Endothelial cell of umbilical vein (primary cell): ENCODE data around the gene HDAC7.
A peak's percentile ranks its signal among the peaks of the same experiment; 100 is the strongest.

Source experiments
- EZH2 ChIP-seq: IDR thresholded peaks from 2 replicates; pipeline ENCODE4 v1.6.1; 2012; ENCODE audit warnings: borderline replicate concordance, low read depth, mild to moderate bottlenecking, moderate library complexity, low read length, inconsistent platforms; ENCODE audit not compliant: severe bottlenecking
- FOS ChIP-seq: IDR thresholded peaks from 2 replicates; pipeline ENCODE4 v1.6.1; 2011; ENCODE audit warnings: mild to moderate bottlenecking, low read length, moderate library complexity, borderline replicate concordance; ENCODE audit not compliant: insufficient read depth
- JUN ChIP-seq: IDR thresholded peaks from 2 replicates; pipeline ENCODE4 v1.6.1; 2011; ENCODE audit warnings: borderline replicate concordance, low read depth; ENCODE audit not compliant: insufficient read length, insufficient read depth
- MYC ChIP-seq: IDR thresholded peaks from one replicate; pipeline ENCODE4 v1.6.1; 2011; ENCODE audit warnings: mild to moderate bottlenecking, low read depth, low read length
- POLR2A ChIP-seq: IDR thresholded peaks from 2 replicates; pipeline ENCODE4 v1.6.1; 2012; ENCODE audit warnings: low read depth, mild to moderate bottlenecking, control low read depth, low read length
- POLR2AphosphoS5 ChIP-seq: IDR thresholded peaks from 2 replicates; pipeline ENCODE4 v1.6.1; 2012; ENCODE audit warnings: low read depth, mild to moderate bottlenecking, control low read depth, low read length, moderate library complexity; ENCODE audit not compliant: insufficient read depth
- TF ChIP-seq, protein P1 (sequence below), 2 donors: IDR thresholded peaks; 1 replicate in 1 of 2; 2 replicates in 1 of 2; pipeline ENCODE4 v1.5.1; 2011; ENCODE audit warnings: low read length in 2 of 2, mild to moderate bottlenecking in 2 of 2, moderate library complexity in 2 of 2, control low read depth in 1 of 2, inconsistent platforms in 1 of 2, low read depth in 1 of 2; ENCODE audit not compliant: insufficient read depth in 1 of 2; ENCODE audit errors: extremely low read depth in 1 of 2

DNA sequence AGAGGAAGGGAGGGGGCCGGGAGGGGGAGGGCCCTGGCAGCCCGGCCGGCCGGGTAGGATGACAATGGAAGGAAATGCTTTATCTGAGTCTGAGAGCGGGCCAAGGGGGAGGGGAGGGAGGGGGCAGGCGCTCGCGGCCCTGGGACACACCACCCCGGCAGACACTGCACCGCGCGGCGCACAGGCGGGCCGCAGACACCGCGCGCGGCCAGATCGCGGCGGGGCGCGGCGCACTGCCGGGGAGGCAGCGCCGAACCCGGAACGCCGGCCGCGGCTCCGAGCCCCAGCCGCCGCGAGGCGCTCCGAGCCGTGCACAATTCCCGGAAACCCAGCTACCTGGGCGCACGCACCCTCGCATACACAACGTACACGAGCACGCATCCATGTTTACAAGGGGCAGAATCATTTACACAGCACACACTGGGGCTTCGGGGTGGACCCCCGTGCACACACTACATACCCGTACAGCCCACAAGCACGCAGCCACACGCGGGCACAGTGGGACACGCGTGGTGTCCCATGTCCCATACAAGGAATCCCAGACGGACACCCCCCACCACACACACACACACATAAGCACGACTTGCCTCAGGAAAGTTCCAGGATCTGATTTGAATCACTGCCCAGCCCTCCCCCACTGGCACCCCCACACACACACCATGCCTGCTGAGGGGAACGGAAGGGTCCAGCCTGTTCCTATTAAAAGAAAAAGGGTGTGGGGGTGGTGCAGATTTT, at the start of gene HDAC7:
- TF ChIP-seq, protein P1, sequence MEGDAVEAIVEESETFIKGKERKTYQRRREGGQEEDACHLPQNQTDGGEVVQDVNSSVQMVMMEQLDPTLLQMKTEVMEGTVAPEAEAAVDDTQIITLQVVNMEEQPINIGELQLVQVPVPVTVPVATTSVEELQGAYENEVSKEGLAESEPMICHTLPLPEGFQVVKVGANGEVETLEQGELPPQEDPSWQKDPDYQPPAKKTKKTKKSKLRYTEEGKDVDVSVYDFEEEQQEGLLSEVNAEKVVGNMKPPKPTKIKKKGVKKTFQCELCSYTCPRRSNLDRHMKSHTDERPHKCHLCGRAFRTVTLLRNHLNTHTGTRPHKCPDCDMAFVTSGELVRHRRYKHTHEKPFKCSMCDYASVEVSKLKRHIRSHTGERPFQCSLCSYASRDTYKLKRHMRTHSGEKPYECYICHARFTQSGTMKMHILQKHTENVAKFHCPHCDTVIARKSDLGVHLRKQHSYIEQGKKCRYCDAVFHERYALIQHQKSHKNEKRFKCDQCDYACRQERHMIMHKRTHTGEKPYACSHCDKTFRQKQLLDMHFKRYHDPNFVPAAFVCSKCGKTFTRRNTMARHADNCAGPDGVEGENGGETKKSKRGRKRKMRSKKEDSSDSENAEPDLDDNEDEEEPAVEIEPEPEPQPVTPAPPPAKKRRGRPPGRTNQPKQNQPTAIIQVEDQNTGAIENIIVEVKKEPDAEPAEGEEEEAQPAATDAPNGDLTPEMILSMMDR (IDR thresholded peaks at IDR 0.05; ENCODE audit: extremely low read depth in 1 of 2, insufficient read depth in 1 of 2, low read depth in 1 of 2, low read length in 2 of 2), result no peak
- peak; percentile 88 for TF ChIP-seq POLR2A
- peak; percentile 27 for TF ChIP-seq MYC
- peak; percentile 20 for TF ChIP-seq FOS
- peak; percentile 98 for TF ChIP-seq POLR2AphosphoS5
- TF ChIP-seq EZH2, result no peak
- no peak for TF ChIP-seq JUN
